Panc1 (cell line): ENCODE data around the gene ANKRD34C.

Experiments used
- CTCF ChIP-seq: fragments of 450-650 bp; IDR thresholded peaks from 2 replicates; pipeline ENCODE4 v1.5.1; 2017; ENCODE audit warnings: mild to moderate bottlenecking
- POLR2AphosphoS5 ChIP-seq: IDR thresholded peaks from 2 replicates; pipeline ENCODE4 v1.6.1; 2012; ENCODE audit warnings: mild to moderate bottlenecking, low read depth, low read length, moderate library complexity
- REST ChIP-seq, 2 experiments: IDR thresholded peaks; 2 replicates each; pipeline ENCODE4 v1.6.1; 2011 to 2012; ENCODE audit warnings: low read depth in 2 of 2, control low read depth in 1 of 2, low read length in 1 of 2, mild to moderate bottlenecking in 1 of 2, moderate library complexity in 1 of 2; ENCODE audit not compliant: insufficient read depth in 1 of 2

- TF ChIP-seq CTCF = no peak
- no peak for TF ChIP-seq POLR2AphosphoS5
- no peak for TF ChIP-seq REST (IDR thresholded peaks at IDR 0.05; ENCODE audit: insufficient read depth in 1 of 2, low read depth in 2 of 2, low read length in 1 of 2)
These were observed 49.3 kb upstream of the ANKRD34C start for GRCh38 chr15:79233236-79233635.
